Brain microvascular endothelial cell (primary cell): ENCODE results near the gene CCDC196.

ENCODE experiments used
- DNase-seq: peaks from one replicate; pipeline ENCODE4 v3.0.0-alpha.2; 2020
- H3K27ac ChIP-seq: fragments of 250-450 bp; sonication (Bioruptor Pico); 2 replicates; pipeline ENCODE4 v1.5.1; 2020; ENCODE audit warnings: mild to moderate bottlenecking, moderate library complexity
- H3K27me3 ChIP-seq: fragments of 250-450 bp; sonication (Bioruptor Pico); replicated peaks from 2 replicates; pipeline ENCODE4 v1.5.1; 2020; ENCODE audit warnings: mild to moderate bottlenecking
- H3K36me3 ChIP-seq: fragments of 250-450 bp; sonication (Bioruptor Pico); replicated peaks from 2 replicates; pipeline ENCODE4 v1.5.1; 2020; ENCODE audit warnings: mild to moderate bottlenecking
- H3K4me3 ChIP-seq: 2 replicates; pipeline ENCODE4 v1.5.1; 2011; ENCODE audit warnings: low read depth, mild to moderate bottlenecking, control low read depth, low read length, moderate library complexity
- CTCF ChIP-seq: IDR thresholded peaks from 2 replicates; pipeline ENCODE4 v1.5.1; 2011; ENCODE audit warnings: low read depth, mild to moderate bottlenecking, moderate library complexity, low read length, control low read depth, inconsistent platforms; ENCODE audit errors: missing control alignments
- in situ Hi-C: cut with HindIII; loops from 2 replicates; pipeline ENCODE4 v1.10.0; 2017; ENCODE audit warnings: low sequenced_read_pairs, low pct_ligation_motif_present

The CCDC196 gene

GRCh38 chr14:66485910-66486421 is at the start of gene CCDC196:
TSS of gene CCDC196 (plus strand) at chr14:66486371. CDS start at chr14:66486503, 132 bp downstream.
- in situ Hi-C loops: no loop called here
- Histone ChIP-seq H3K36me3 (no peaks in the 10 kb centered on the region), H3K27ac (no peak within 1 kb of the TSS), H3K4me3 (no peak within 1 kb of the TSS), H3K27me3 (no peaks in the 10 kb centered on the region)
- TF ChIP-seq CTCF: no peak
- DNase-seq: no peak

GRCh38 chr14:66440801-66441200 is 45.4 kb upstream of the CCDC196 start:
- in situ Hi-C loops: no loop called here
- H3K27ac ChIP-seq: no peak overlapping the region
- no peak for DNase-seq
- H3K27me3 ChIP-seq: no peaks in the 10 kb centered on the region
- no peak overlapping the region for H3K4me3 ChIP-seq
- no peaks in the 10 kb centered on the region for H3K36me3 ChIP-seq
- TF ChIP-seq CTCF: no peak

GRCh38 chr14:66442953-66443571 is 43.1 kb upstream of the CCDC196 start:
- Histone ChIP-seq H3K27me3 (no peaks in the 10 kb centered on the region), H3K27ac (no peak overlapping the region), H3K4me3 (no peak overlapping the region), H3K36me3 (no peaks in the 10 kb centered on the region)
- in situ Hi-C loops: no loop called here
- TF ChIP-seq CTCF: no peak
- DNase-seq: no peak

GRCh38 chr14:66443785-66444184 is 42.4 kb upstream of the CCDC196 start:
- Histone ChIP-seq H3K27ac (no peak overlapping the region), H3K4me3 (no peak overlapping the region), H3K36me3 (no peaks in the 10 kb centered on the region), H3K27me3 (no peaks in the 10 kb centered on the region)
- DNase-seq: no peak
- no peak for TF ChIP-seq CTCF
- in situ Hi-C loops: no loop called here

- in situ Hi-C loops: no loop called here
Measured at GRCh38 chr14:66444271-66444927, 41.8 kb upstream of the CCDC196 start.

More at GRCh38 chr14:66444271-66444927, 41.8 kb upstream of the CCDC196 start:
- DNase-seq: no peak
- no peak overlapping the region for H3K27ac ChIP-seq
- H3K4me3 ChIP-seq: no peak overlapping the region
- no peaks in the 10 kb centered on the region for H3K36me3 ChIP-seq
- no peak for TF ChIP-seq CTCF
- no peaks in the 10 kb centered on the region for H3K27me3 ChIP-seq
